ENCODE data around the gene HEG1. TPM values are rescaled to one million over a fixed set of nuclear protein-coding genes. Genes with fewer than 3 reads are reported as not detected.

The HEG1 gene
- total and polyA plus RNA-seq, 2 of the 8 experiments (the other 6 are each of a cell fraction or from before 2014, with no cell fraction given), result 5.3 to 9.7 TPM

GRCh38 chr3:124981472-124981871, 74.3 kb downstream of the HEG1 start:
- FAIRE-seq, result no peak

More at GRCh38 chr3:124981472-124981871, 74.3 kb downstream of the HEG1 start:
- no peak overlapping the region for H2BK15ac ChIP-seq (ENCODE audit: low read length)
- no peak for TF ChIP-seq ZNF274 (IDR thresholded peaks at IDR 0.05; ENCODE audit: borderline replicate concordance, extremely low read depth, low read length)
- H2AFZ ChIP-seq (ENCODE audit: low read length), result no peak overlapping the region
- no peak overlapping the region for H3K14ac ChIP-seq (ENCODE audit: insufficient read length)
- no peak overlapping the region for H2BK20ac ChIP-seq (ENCODE audit: low read length)
- CTCF ChIA-PET (ENCODE audit: partially characterized antibody), result no interaction called here
- H3K79me2 ChIP-seq (ENCODE audit: control insufficient read depth in 1 of 2, insufficient read depth in 2 of 2, low read length in 2 of 2), result no peaks in the 10 kb centered on the region
- H3K9me3 ChIP-seq (ENCODE audit: insufficient read depth in 2 of 2, low read depth in 1 of 2, low read length in 1 of 2), result no peaks in the 10 kb centered on the region
- H3K9ac ChIP-seq (replicated peaks in 1 of 4; ENCODE audit: extremely low read depth in 1 of 4, low read depth in 3 of 4, low read length in 3 of 4), result no peak overlapping the region
- no peak overlapping the region for H2AK5ac ChIP-seq (ENCODE audit: low read depth, low read length)
- H3K56ac ChIP-seq (replicated peaks; ENCODE audit: insufficient read length, low read depth, low read length), result no peak overlapping the region
- POLR2A ChIA-PET (ENCODE audit: partially characterized antibody), result no interaction called here
- WGBS, 2 experiments (ENCODE audit: extremely low coverage in 1 of 2, insufficient coverage in 1 of 2, insufficient read length in 1 of 2, insufficient replicate concordance in 2 of 2, low coverage in 1 of 2, low lambda C conversion rate in 2 of 2, missing lambda C conversion rate in 1 of 2), result 86% methylated on average over 5 of the region's 5 CpGs; no CpG with 5 or more reads in 1 of the 2 experiments
- no peak overlapping the region for H3K18ac ChIP-seq (ENCODE audit: extremely low read depth, low read length)
- no peak overlapping the region for H4K5ac ChIP-seq (ENCODE audit: insufficient read length, low read depth, low read length)
- H3K79me1 ChIP-seq (ENCODE audit: low read depth, low read length), result no peaks in the 10 kb centered on the region
- no peak overlapping the region for H3K4me3 ChIP-seq (ENCODE audit: extremely low read depth in 1 of 4, insufficient read depth in 2 of 4, low read depth in 3 of 4, low read length in 4 of 4)
- no peaks in the 10 kb centered on the region for H3K23me2 ChIP-seq (ENCODE audit: low read depth, low read length)
- no peak overlapping the region for H4K8ac ChIP-seq (ENCODE audit: extremely low read depth, insufficient read depth, low read length)
- H3K4ac ChIP-seq (replicated peaks; ENCODE audit: insufficient read length, low read depth, low read length), result no peak overlapping the region
- no peak overlapping the region for H3K23ac ChIP-seq (ENCODE audit: insufficient read length)
- H3K4me1 ChIP-seq (replicated peaks in 1 of 4; ENCODE audit: control insufficient read depth in 3 of 4, insufficient read depth in 4 of 4, low read length in 3 of 4), result no peaks in the 10 kb centered on the region; a peak in 1 of 7 replicates
- DNase-seq (ENCODE audit: low read depth in 1 of 2, low spot score in 2 of 2), result no peak
- H4K20me1 ChIP-seq (replicated peaks in 1 of 2; ENCODE audit: control insufficient read depth in 1 of 2, insufficient read depth in 2 of 2, low read length in 2 of 2), result no peaks in the 10 kb centered on the region
- no peak overlapping the region for H4K91ac ChIP-seq (replicated peaks; ENCODE audit: insufficient read length, low read length)
- H2BK5ac ChIP-seq (ENCODE audit: low read depth, low read length), result no peak overlapping the region
- no peak overlapping the region for H3K27ac ChIP-seq (ENCODE audit: low read depth, low read length)
- H2BK12ac ChIP-seq (ENCODE audit: low read depth, low read length), result no peak overlapping the region
- peaks cover 0 to 4% (median 0%) of the 10 kb centered on the region in 4 experiments; a peak in 3 of 8 replicates for H3K36me3 ChIP-seq (ENCODE audit: control insufficient read depth in 2 of 4, insufficient read depth in 4 of 4, low read length in 3 of 4)
- H3K4me2 ChIP-seq (ENCODE audit: insufficient read depth in 1 of 2, low read depth in 2 of 2, low read length in 2 of 2), result no peak overlapping the region
- no peaks in the 10 kb centered on the region for H3K27me3 ChIP-seq (replicated peaks in 1 of 4; ENCODE audit: control insufficient read depth in 3 of 4, extremely low read depth in 1 of 4, insufficient read depth in 3 of 4, low read length in 3 of 4)
- H2BK120ac ChIP-seq (replicated peaks; ENCODE audit: low read depth, low read length), result no peak overlapping the region

Measured in H1 (cell line).